OCI-LY7 (cell line): ENCODE measurements around the gene DPP10.

Source experiments
- CTCF ChIP-seq: fragments of 200-600 bp; sonication (generic); conservative IDR thresholded peaks from 2 replicates; pipeline ENCODE4 v1.5.1; 2014; ENCODE audit warnings: mild to moderate bottlenecking, antibody characterized with exemption, low read length, moderate library complexity, mixed read lengths
- EZH2phosphoT487 ChIP-seq: fragments of 200-600 bp; sonication (generic); IDR thresholded peaks from 2 replicates; pipeline ENCODE4 v1.6.1; 2018; ENCODE audit warnings: low read depth, borderline replicate concordance, mild to moderate bottlenecking, mixed run types, antibody characterized with exemption, low read length, moderate library complexity, mixed read lengths

- TF ChIP-seq CTCF (no peak), EZH2phosphoT487 (no peak)
Measured at GRCh38 chr2:115491186-115491793, 1048.8 kb downstream of the DPP10 start.
